GM18909 (cell line): ENCODE measurements around the gene EFHD2.
"Not testable (repeated sequence)": the region's sequence is repeated elsewhere in the genome, so short reads cannot be mapped to it uniquely, and the experiment has no call there.

Source experiments
- ATAC-seq: cut with Tn5 transposase; IDR thresholded peaks from one replicate; pipeline ENCODE4 v1.9.1; 2021; ENCODE audit warnings: mild to moderate bottlenecking; ENCODE audit not compliant: unreplicated experiment, poor library complexity

The EFHD2 gene

GRCh38 chr1:15386164-15386749 is 23.4 kb upstream of the EFHD2 start:
- ATAC-seq: no peak

- ATAC-seq: no peak
Measured at GRCh38 chr1:15388201-15388880, 21.3 kb upstream of the EFHD2 start.

- ATAC-seq: not testable (repeated sequence)
Measured at GRCh38 chr1:15389828-15390227, 19.9 kb upstream of the EFHD2 start.

- no peak for ATAC-seq
Measured at GRCh38 chr1:15390667-15391066, 19.0 kb upstream of the EFHD2 start.

- ATAC-seq: no peak
Measured at GRCh38 chr1:15391366-15391765, 18.3 kb upstream of the EFHD2 start.

GRCh38 chr1:15393475-15394257 is 16.0 kb upstream of the EFHD2 start:
- no peak for ATAC-seq

- ATAC-seq: no peak
Measured at GRCh38 chr1:15394258-15394690, 15.4 kb upstream of the EFHD2 start.

- ATAC-seq: no peak
Measured at GRCh38 chr1:15397236-15397635, 12.5 kb upstream of the EFHD2 start.

GRCh38 chr1:15399710-15400109 is 10.0 kb upstream of the EFHD2 start:
- no peak for ATAC-seq

GRCh38 chr1:15400627-15401026 is 9.1 kb upstream of the EFHD2 start:
- no peak for ATAC-seq

GRCh38 chr1:15401391-15402055 is 8.2 kb upstream of the EFHD2 start:
- no peak for ATAC-seq

GRCh38 chr1:15402809-15403450 is 6.8 kb upstream of the EFHD2 start:
- ATAC-seq: no peak

GRCh38 chr1:15403962-15404580 is 5.6 kb upstream of the EFHD2 start:
- ATAC-seq: no peak

- ATAC-seq: no peak
Measured at GRCh38 chr1:15405106-15405850, 4.4 kb upstream of the EFHD2 start.

GRCh38 chr1:15406614-15407559 is 2.8 kb upstream of the EFHD2 start:
- no peak for ATAC-seq

GRCh38 chr1:15407580-15407979 is 2.1 kb upstream of the EFHD2 start:
- ATAC-seq: no peak

- ATAC-seq: no peak
Measured at GRCh38 chr1:15408890-15409387, 749 bp upstream of the EFHD2 start.
